ENCODE results near the gene MOCS3. TPM values are rescaled to one million over a fixed set of nuclear protein-coding genes. Genes with fewer than 3 reads are reported as not detected.

The MOCS3 gene
- total and polyA plus RNA-seq, 9 donors = 3.0 to 5.6 (median 4.2) TPM

- DNase-seq = no peak
- H3K36me3 ChIP-seq = no peaks in the 10 kb centered on the region
- no peaks in the 10 kb centered on the region for H3K9me3 ChIP-seq
- no peaks in the 10 kb centered on the region for H3K27me3 ChIP-seq
- no peak overlapping the region for H3K4me3 ChIP-seq
- no peak for TF ChIP-seq CTCF (IDR thresholded peaks at IDR 0.05)
- TF ChIP-seq EP300 (IDR thresholded peaks at IDR 0.05) = no peak
- no peak for TF ChIP-seq POLR2A (IDR thresholded peaks at IDR 0.05)
- H3K27ac ChIP-seq = no peak overlapping the region
- WGBS, 3 donors = 47 to 53% (median 52%) methylated on average over 20 of the region's 20 CpGs
- intact Hi-C loops (cut with DNase I) = no loop called here
- H3K4me1 ChIP-seq (ENCODE audit: insufficient read depth) = no peaks in the 10 kb centered on the region
Observed at GRCh38 chr20:51001430-51002265, 43.0 kb downstream of the MOCS3 start.

- DNase-seq = no peak
- Histone ChIP-seq H3K27me3 (no peaks in the 10 kb centered on the region), H3K27ac (no peak overlapping the region), H3K4me1 (ENCODE audit: insufficient read depth) (no peaks in the 10 kb centered on the region), H3K36me3 (no peaks in the 10 kb centered on the region), H3K9me3 (no peaks in the 10 kb centered on the region), H3K4me3 (no peak overlapping the region)
- 69 to 79% (median 73%) methylated on average over 7 of the region's 7 CpGs for WGBS, 3 donors
- intact Hi-C loops (cut with DNase I) = no loop called here
- TF ChIP-seq POLR2A (IDR thresholded peaks at IDR 0.05) (no peak), EP300 (IDR thresholded peaks at IDR 0.05) (no peak), CTCF (IDR thresholded peaks at IDR 0.05) (no peak)
Observed at GRCh38 chr20:51002633-51003032, 44.0 kb downstream of the MOCS3 start.

- 38 to 50% (median 41%) methylated on average over 21 of the region's 21 CpGs for WGBS, 3 donors
Observed at GRCh38 chr20:51003753-51004152, 45.1 kb downstream of the MOCS3 start.

GRCh38 chr20:51004305-51004727 is 45.7 kb downstream of the MOCS3 start:
- Histone ChIP-seq H3K36me3 (no peaks in the 10 kb centered on the region), H3K4me1 (ENCODE audit: insufficient read depth) (no peaks in the 10 kb centered on the region), H3K27ac (no peak overlapping the region), H3K27me3 (no peaks in the 10 kb centered on the region), H3K4me3 (no peak overlapping the region), H3K9me3 (no peaks in the 10 kb centered on the region)
- TF ChIP-seq EP300 (IDR thresholded peaks at IDR 0.05) = no peak
- no peak for DNase-seq
- WGBS, 3 donors = 88 to 96% (median 94%) methylated on average over 35 to 44 of the region's 44 CpGs
- intact Hi-C loops (cut with DNase I) = no loop called here

More at GRCh38 chr20:51003753-51004152, 45.1 kb downstream of the MOCS3 start:
- Histone ChIP-seq H3K4me3 (no peak overlapping the region), H3K4me1 (ENCODE audit: insufficient read depth) (no peaks in the 10 kb centered on the region), H3K36me3 (no peaks in the 10 kb centered on the region), H3K9me3 (no peaks in the 10 kb centered on the region), H3K27me3 (no peaks in the 10 kb centered on the region), H3K27ac (no peak overlapping the region)
- intact Hi-C loops (cut with DNase I) = no loop called here
- no peak for DNase-seq
- TF ChIP-seq EP300 (IDR thresholded peaks at IDR 0.05) = no peak
- TF ChIP-seq POLR2A (IDR thresholded peaks at IDR 0.05) = no peak
- no peak for TF ChIP-seq CTCF (IDR thresholded peaks at IDR 0.05)

GRCh38 chr20:51004781-51005180 is 46.2 kb downstream of the MOCS3 start:
- no peak for DNase-seq
- Histone ChIP-seq H3K27ac (no peak overlapping the region), H3K4me3 (no peak overlapping the region), H3K4me1 (ENCODE audit: insufficient read depth) (no peaks in the 10 kb centered on the region), H3K9me3 (no peaks in the 10 kb centered on the region), H3K27me3 (no peaks in the 10 kb centered on the region), H3K36me3 (no peaks in the 10 kb centered on the region)
- TF ChIP-seq POLR2A (IDR thresholded peaks at IDR 0.05) = no peak
- TF ChIP-seq EP300 (IDR thresholded peaks at IDR 0.05) = no peak
- TF ChIP-seq CTCF (IDR thresholded peaks at IDR 0.05) = no peak
- intact Hi-C loops (cut with DNase I) = no loop called here
- WGBS, 3 donors = 93 to 94% (median 93%) methylated on average over 9 of the region's 9 CpGs

Data from ovary (tissue), 9 donors.